Endothelial cell of umbilical vein (primary cell): ENCODE data around the gene EBF4. TPM values are rescaled to one million over a fixed set of nuclear protein-coding genes. Genes with fewer than 3 reads are reported as not detected.

Source experiments
- BruUV-seq: library from RNA; stranded (reverse); fragments of 400-500 nt; replicated peaks from 2 replicates; lab custom pipeline; 2021; lab: Mats Ljungman, UMichigan
- CTCF ChIA-PET: fragments of 300-600, 350-600 bp; sonication (Branson Sonifier 250); formaldehyde crosslinking; loops from one replicate; lab custom pipeline; 2021; ENCODE audit warnings: antibody characterized with exemption, inconsistent platforms; lab: Charles Lee
- POLR2A ChIA-PET: fragments of 300-600, 350-600 bp; sonication (Branson Sonifier 250); formaldehyde crosslinking; loops from one replicate; lab custom pipeline; 2021; ENCODE audit warnings: antibody characterized with exemption, inconsistent platforms; lab: Charles Lee
- DNase-seq: peaks from one replicate; pipeline ENCODE4 v3.0.0-alpha.2; 2011; ENCODE audit warnings: low read depth, low spot score
- FAIRE-seq: peaks from 2 replicates; lab custom pipeline; 2011; peaks lifted over from hg19 to GRCh38; lab: Jason Lieb, UNC
- H2AFZ ChIP-seq: 2 replicates; pipeline ENCODE4 v1.6.0; 2012; ENCODE audit warnings: low read depth, low read length, control low read depth, inconsistent platforms
- H3K27ac ChIP-seq: 2 replicates; pipeline ENCODE4 v1.5.1; 2011; ENCODE audit warnings: low read depth, mild to moderate bottlenecking, control low read depth, low read length, moderate library complexity; ENCODE audit not compliant: insufficient read depth
- H3K27me3 ChIP-seq, 2 experiments: 2 replicates each; pipeline versions ENCODE4 v1.6.0 to v1.6.1; 2011; ENCODE audit warnings: low read length in 2 of 2, mixed read lengths in 1 of 2; ENCODE audit not compliant: control insufficient read depth in 2 of 2, insufficient read depth in 2 of 2
- H3K36me3 ChIP-seq, 2 experiments: 2 replicates in 1 of 2; 3 replicates in 1 of 2; pipeline ENCODE4 v1.5.1; 2011; ENCODE audit warnings: low read length in 2 of 2, mild to moderate bottlenecking in 1 of 2, moderate library complexity in 1 of 2; ENCODE audit not compliant: control insufficient read depth in 2 of 2, insufficient read depth in 2 of 2; ENCODE audit errors: extremely low read depth in 1 of 2
- H3K4me1 ChIP-seq: 3 replicates; pipeline ENCODE4 v1.5.1; 2011; ENCODE audit warnings: mild to moderate bottlenecking, low read length; ENCODE audit not compliant: control insufficient read depth, insufficient read depth; ENCODE audit errors: extremely low read depth
- H3K4me2 ChIP-seq: 2 replicates; pipeline ENCODE4 v1.6.1; 2011; ENCODE audit warnings: low read length, control low read depth, mixed read lengths; ENCODE audit not compliant: insufficient read depth
- H3K4me3 ChIP-seq, 3 experiments: fragments of 200-600 bp in 1 of 3; sonication (generic), shearing (Covaris generic) in 1 of 3; replicated peaks in 1 of 3; 2 replicates each; pipeline ENCODE4 v1.5.1; 2011 to 2016; ENCODE audit warnings: control low read depth in 3 of 3, low read length in 3 of 3, mild to moderate bottlenecking in 2 of 3, inconsistent platforms in 1 of 3, low read depth in 1 of 3, moderate library complexity in 1 of 3; ENCODE audit not compliant: insufficient read depth in 1 of 3
- H3K79me2 ChIP-seq: 2 replicates; pipeline ENCODE4 v1.6.0; 2012; ENCODE audit warnings: low read length, inconsistent platforms; ENCODE audit not compliant: control insufficient read depth, insufficient read depth
- H3K9ac ChIP-seq: replicated peaks from 2 replicates; pipeline ENCODE3; 2011; ENCODE audit warnings: low read length, control low read depth; ENCODE audit not compliant: insufficient read depth; ENCODE audit errors: extremely low read depth
- H3K9me1 ChIP-seq: replicated peaks from 3 replicates; pipeline ENCODE4 v1.6.0; 2011; ENCODE audit warnings: mild to moderate bottlenecking, low read length; ENCODE audit not compliant: control insufficient read depth, insufficient read depth; ENCODE audit errors: extremely low read depth
- H3K9me3 ChIP-seq: replicated peaks from 2 replicates; pipeline ENCODE4 v1.5.1; 2012; ENCODE audit warnings: low read length, inconsistent platforms; ENCODE audit not compliant: control insufficient read depth, insufficient read depth
- H4K20me1 ChIP-seq: replicated peaks from 2 replicates; pipeline ENCODE3; 2011; ENCODE audit warnings: mild to moderate bottlenecking, low read length; ENCODE audit not compliant: control insufficient read depth, insufficient read depth; ENCODE audit errors: extremely low read depth
- CTCF ChIP-seq, 2 donors: IDR thresholded peaks; 1 replicate in 1 of 2; 2 replicates in 1 of 2; pipeline ENCODE4 v1.5.1; 2011; ENCODE audit warnings: low read length in 2 of 2, mild to moderate bottlenecking in 2 of 2, moderate library complexity in 2 of 2, control low read depth in 1 of 2, inconsistent platforms in 1 of 2, low read depth in 1 of 2; ENCODE audit not compliant: insufficient read depth in 1 of 2; ENCODE audit errors: extremely low read depth in 1 of 2
- EZH2 ChIP-seq: IDR thresholded peaks from 2 replicates; pipeline ENCODE4 v1.6.1; 2012; ENCODE audit warnings: borderline replicate concordance, low read depth, mild to moderate bottlenecking, moderate library complexity, low read length, inconsistent platforms; ENCODE audit not compliant: severe bottlenecking
- FOS ChIP-seq: IDR thresholded peaks from 2 replicates; pipeline ENCODE4 v1.6.1; 2011; ENCODE audit warnings: mild to moderate bottlenecking, low read length, moderate library complexity, borderline replicate concordance; ENCODE audit not compliant: insufficient read depth
- GATA2 ChIP-seq: IDR thresholded peaks from 2 replicates; pipeline ENCODE4 v1.7.0; 2011; ENCODE audit warnings: low read depth, mild to moderate bottlenecking, moderate library complexity, mixed read lengths, low read length; ENCODE audit not compliant: insufficient read length, insufficient read depth
- JUN ChIP-seq: IDR thresholded peaks from 2 replicates; pipeline ENCODE4 v1.6.1; 2011; ENCODE audit warnings: borderline replicate concordance, low read depth; ENCODE audit not compliant: insufficient read length, insufficient read depth
- MAX ChIP-seq: IDR thresholded peaks from 2 replicates; pipeline ENCODE4 v1.6.1; 2011; ENCODE audit not compliant: insufficient read depth, insufficient read length
- MYC ChIP-seq: IDR thresholded peaks from one replicate; pipeline ENCODE4 v1.6.1; 2011; ENCODE audit warnings: mild to moderate bottlenecking, low read depth, low read length
- POLR2A ChIP-seq: IDR thresholded peaks from 2 replicates; pipeline ENCODE4 v1.6.1; 2012; ENCODE audit warnings: low read depth, mild to moderate bottlenecking, control low read depth, low read length
- POLR2AphosphoS5 ChIP-seq: IDR thresholded peaks from 2 replicates; pipeline ENCODE4 v1.6.1; 2012; ENCODE audit warnings: low read depth, mild to moderate bottlenecking, control low read depth, low read length, moderate library complexity; ENCODE audit not compliant: insufficient read depth
- dilution Hi-C: fragments of 300-500 bp; cut with MboI; formaldehyde crosslinking; loops from one replicate; pipeline ENCODE4 v1.15.0; 2019; ENCODE audit warnings: low sequenced_read_pairs; ENCODE audit not compliant: extremely low pct_ligation_motif_present
- intact Hi-C: fragments of 100-400 bp; cut with micrococcal nuclease; formaldehyde crosslinking; loops from one replicate; pipeline ENCODE4 v1.10.0; 2022
- polyA plus RNA-seq, 4 experiments: library from polyadenylated mRNA; depleted of rRNA in 3 of 4; stranded (reverse) in 3 of 4; unstranded in 1 of 4; fragments of >200 nt; gene quantifications; 2 replicates each; pipeline versions ENCODE4 v1.2.1 to v1.2.3, GENCODE V29; 2011 to 2012; ENCODE audit warnings: missing spikeins in 1 of 4
- total RNA-seq: library from RNA; stranded (reverse); gene quantifications from 2 replicates; pipeline ENCODE4 v1.2.3, GENCODE V29; 2021

EBF4 gene
- total and polyA plus RNA-seq, 2 donors (not counting 3 experiments of a cell fraction or from before 2014, with no cell fraction given): 2.7 to 3.4 TPM

GRCh38 chr20:2653556-2654383, 38.8 kb upstream of the EBF4 start:
- no peaks in the 10 kb centered on the region for H3K9me3 ChIP-seq
- H2AFZ ChIP-seq: no peak overlapping the region
- no peak for TF ChIP-seq POLR2AphosphoS5
- TF ChIP-seq JUN: no peak
- no peak for TF ChIP-seq POLR2A
- TF ChIP-seq EZH2: no peak
- no peak for TF ChIP-seq CTCF (IDR thresholded peaks at IDR 0.05; ENCODE audit: extremely low read depth in 1 of 2, insufficient read depth in 1 of 2, low read depth in 1 of 2, low read length in 2 of 2)
- TF ChIP-seq MAX: no peak
- TF ChIP-seq FOS: no peak
- TF ChIP-seq MYC: no peak
- no peak for TF ChIP-seq GATA2
- H3K36me3 ChIP-seq: peaks cover 33 to 37% of the 10 kb centered on the region in 2 experiments
- H3K9ac ChIP-seq: peak overlapping the region; percentile 94
- no TSS peak for BruUV-seq
- CTCF ChIA-PET: interaction anchor here (1.5 kb wide), 1 partner anchor 132 kb away, joined by 5 read pairs; no protein-coding TSS in a partner anchor
- dilution Hi-C loops (no loop called here), intact Hi-C loops (loop anchor here (5.0 to 10.0 kb wide), 2 partner anchors 146 to 549 kb away; partner anchors contain the start of genes STK35 and ZNF343)
- peak overlapping the region; percentile 68 for H3K4me2 ChIP-seq
- H3K27ac ChIP-seq: peak overlapping the region; percentile 45
- peaks cover 3% of the 10 kb centered on the region for H4K20me1 ChIP-seq
- POLR2A ChIA-PET: interaction anchor here (0.7 kb wide), 1 partner anchor 47 kb away, joined by 3 read pairs; no protein-coding TSS in a partner anchor
- H3K27me3 ChIP-seq: no peaks in the 10 kb centered on the region
- H3K4me1 ChIP-seq: peaks cover 25% of the 10 kb centered on the region
- DNase-seq: no peak
- H3K79me2 ChIP-seq: peaks cover 58% of the 10 kb centered on the region
- peak overlapping the region; percentile 94 to 98 (median 96) for H3K4me3 ChIP-seq
- H3K9me1 ChIP-seq: no peaks in the 10 kb centered on the region
- FAIRE-seq: peak; percentile 21
